OCI-LY1 (cell line): ENCODE measurements around the gene ZDHHC18.

Source experiments
- EZH2 ChIP-seq: fragments of 200-600 bp; sonication (generic), shearing (Covaris generic); IDR thresholded peaks from 2 replicates; pipeline ENCODE4 v1.8.0; 2017; ENCODE audit warnings: borderline replicate concordance, mixed run types, mild to moderate bottlenecking, antibody characterized with exemption, low read length, moderate library complexity, mixed read lengths
- TF ChIP-seq, protein P1 (sequence below): fragments of 200-600 bp; sonication (generic), shearing (Covaris generic); IDR thresholded peaks from 2 replicates; pipeline ENCODE4 v1.5.1; 2017; ENCODE audit warnings: mild to moderate bottlenecking, antibody characterized with exemption, low read length, moderate library complexity, mixed read lengths

- TF ChIP-seq EZH2: no peak
- TF ChIP-seq, protein P1, sequence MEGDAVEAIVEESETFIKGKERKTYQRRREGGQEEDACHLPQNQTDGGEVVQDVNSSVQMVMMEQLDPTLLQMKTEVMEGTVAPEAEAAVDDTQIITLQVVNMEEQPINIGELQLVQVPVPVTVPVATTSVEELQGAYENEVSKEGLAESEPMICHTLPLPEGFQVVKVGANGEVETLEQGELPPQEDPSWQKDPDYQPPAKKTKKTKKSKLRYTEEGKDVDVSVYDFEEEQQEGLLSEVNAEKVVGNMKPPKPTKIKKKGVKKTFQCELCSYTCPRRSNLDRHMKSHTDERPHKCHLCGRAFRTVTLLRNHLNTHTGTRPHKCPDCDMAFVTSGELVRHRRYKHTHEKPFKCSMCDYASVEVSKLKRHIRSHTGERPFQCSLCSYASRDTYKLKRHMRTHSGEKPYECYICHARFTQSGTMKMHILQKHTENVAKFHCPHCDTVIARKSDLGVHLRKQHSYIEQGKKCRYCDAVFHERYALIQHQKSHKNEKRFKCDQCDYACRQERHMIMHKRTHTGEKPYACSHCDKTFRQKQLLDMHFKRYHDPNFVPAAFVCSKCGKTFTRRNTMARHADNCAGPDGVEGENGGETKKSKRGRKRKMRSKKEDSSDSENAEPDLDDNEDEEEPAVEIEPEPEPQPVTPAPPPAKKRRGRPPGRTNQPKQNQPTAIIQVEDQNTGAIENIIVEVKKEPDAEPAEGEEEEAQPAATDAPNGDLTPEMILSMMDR: no peak
These were observed 1.2 kb downstream of the ZDHHC18 start for GRCh38 chr1:26827663-26828062.
